GM12891 (cell line): ENCODE results near the gene PPP2R5B.

Source experiments
- POLR2A ChIP-seq: IDR thresholded peaks from 2 replicates; pipeline ENCODE4 v1.6.1; 2011; ENCODE audit warnings: low read depth, low read length, control low read depth
- POLR2AphosphoS5 ChIP-seq: IDR thresholded peaks from 2 replicates; pipeline ENCODE4 v1.6.1; 2011; ENCODE audit warnings: low read depth, low read length, control low read depth
- TAF1 ChIP-seq: IDR thresholded peaks from 2 replicates; pipeline ENCODE4 v1.6.1; 2011; ENCODE audit warnings: low read depth, low read length, control low read depth

DNA sequence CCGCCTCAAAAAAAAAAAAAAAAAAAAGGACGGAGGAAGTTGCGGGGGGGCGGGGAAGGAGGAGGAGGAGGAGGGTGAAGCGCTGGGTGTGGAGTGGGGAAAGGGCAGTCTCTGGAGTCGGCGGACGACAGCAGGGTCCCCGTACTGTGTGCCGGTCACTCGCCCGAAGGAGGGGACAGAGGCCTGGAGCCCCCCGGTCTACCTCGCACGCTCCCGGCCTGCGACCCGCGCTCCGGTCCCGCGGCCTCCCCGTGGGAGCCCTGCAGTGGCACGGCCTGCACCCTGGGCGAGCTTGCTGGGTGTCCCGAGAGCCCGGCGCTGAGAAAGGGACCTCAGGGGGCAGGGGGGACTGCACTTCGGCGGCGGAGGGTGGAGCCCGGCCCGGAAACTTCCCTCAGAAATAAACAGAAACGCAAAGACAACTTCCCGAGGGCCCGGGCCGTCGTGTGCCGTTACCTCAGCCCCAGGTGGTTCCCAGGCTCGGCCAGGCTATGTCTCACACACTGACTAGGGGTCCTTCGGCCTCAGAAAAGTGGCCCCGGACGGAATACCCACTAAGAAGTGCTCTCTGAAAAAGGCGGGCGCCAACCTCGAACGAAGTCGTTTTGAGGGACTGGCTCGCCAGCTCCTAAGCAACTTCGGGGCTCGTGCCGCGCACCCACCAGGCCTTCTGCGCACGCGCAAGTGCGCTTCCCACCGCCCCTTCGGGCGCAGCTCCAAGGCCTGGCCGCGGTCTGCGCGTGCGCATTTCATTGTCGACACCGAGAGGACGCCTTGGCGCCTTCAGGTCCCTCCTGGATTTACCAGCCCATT is 47.1 kb downstream of the PPP2R5B start, which contains the start of gene MAJIN:
- TF ChIP-seq POLR2A, result no peak
- no peak for TF ChIP-seq POLR2AphosphoS5
- TF ChIP-seq TAF1, result no peak
